Jurkat, Clone E6-1 (cell line): Measurements from ENCODE around the gene HS6ST3.

ENCODE experiments used
- DNase-seq: peaks from one replicate; pipeline ENCODE4 v3.0.0-alpha.2; 2011; ENCODE audit warnings: low read depth, low spot score
- H3K4me3 ChIP-seq: 2 replicates; pipeline ENCODE4 v1.5.1; 2011; ENCODE audit warnings: mild to moderate bottlenecking, low read length, control low read depth, moderate library complexity

Gene HS6ST3

DNA sequence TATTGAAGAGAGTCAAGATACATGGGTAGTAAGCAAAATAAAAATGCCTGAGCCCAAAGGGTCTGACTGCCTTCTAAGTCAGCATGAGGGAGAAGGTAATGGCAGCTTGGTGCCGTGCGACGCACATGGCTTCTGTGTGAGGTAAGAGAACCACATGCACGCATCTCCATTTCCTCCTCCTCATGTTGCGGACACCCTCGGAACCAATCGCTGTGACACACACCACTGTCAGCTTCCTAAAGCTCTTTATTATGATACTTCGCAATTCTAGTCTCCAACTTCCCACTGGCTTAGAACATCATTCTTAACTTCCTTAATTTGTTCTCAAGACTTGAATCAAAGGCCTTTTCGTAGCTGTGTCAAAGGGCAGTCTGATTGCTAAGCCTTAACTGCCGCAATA, 734.2 kb downstream of the HS6ST3 start:
- no peak for DNase-seq
- H3K4me3 ChIP-seq = no peak overlapping the region

DNA sequence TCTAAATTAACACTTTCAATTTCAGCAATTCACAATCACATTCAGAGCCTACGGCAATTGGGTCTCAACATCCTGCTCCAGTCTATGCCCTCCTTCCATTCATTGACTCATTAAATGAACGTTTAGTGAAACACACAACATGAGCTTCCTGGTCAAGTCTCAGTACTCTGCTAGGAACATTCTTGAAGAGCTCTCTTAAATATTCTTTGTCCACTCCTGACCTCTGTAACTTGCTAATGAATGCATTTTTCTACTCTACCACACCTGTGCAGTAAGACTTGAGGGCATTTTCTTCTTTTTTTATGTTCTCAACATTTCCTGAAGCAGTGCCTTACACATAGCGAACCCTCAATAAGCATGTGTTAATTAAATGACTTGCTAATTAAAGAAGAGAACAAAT, 735.7 kb downstream of the HS6ST3 start:
- no peak for DNase-seq
- no peak overlapping the region for H3K4me3 ChIP-seq

DNA sequence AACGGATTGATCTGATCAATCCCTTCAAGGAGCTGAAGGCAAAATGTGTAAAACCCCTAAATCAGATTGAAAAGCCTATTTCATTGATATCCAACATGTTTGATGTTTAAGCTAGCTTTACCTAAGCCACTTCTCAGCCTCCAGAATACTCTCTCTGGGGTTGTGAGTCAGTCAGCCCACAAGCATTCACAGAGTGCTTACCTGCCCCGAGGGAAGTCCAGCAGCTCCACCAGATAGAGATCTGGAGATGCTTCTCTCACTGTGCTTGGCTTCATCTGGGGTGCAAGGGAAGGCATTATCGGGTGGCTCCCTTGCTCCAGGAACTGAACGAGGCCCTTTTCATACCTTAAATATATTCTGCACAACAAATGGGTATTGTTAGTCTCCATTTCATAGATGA, 744.7 kb downstream of the HS6ST3 start:
- no peak overlapping the region for H3K4me3 ChIP-seq
- no peak for DNase-seq

- H3K4me3 ChIP-seq = no peak overlapping the region
- no peak for DNase-seq
Observed at GRCh38 chr13:96835546-96835945, 745.6 kb downstream of the HS6ST3 start.

- no peak for DNase-seq
- no peak overlapping the region for H3K4me3 ChIP-seq
Observed at GRCh38 chr13:96836733-96837132, 746.8 kb downstream of the HS6ST3 start.

DNA sequence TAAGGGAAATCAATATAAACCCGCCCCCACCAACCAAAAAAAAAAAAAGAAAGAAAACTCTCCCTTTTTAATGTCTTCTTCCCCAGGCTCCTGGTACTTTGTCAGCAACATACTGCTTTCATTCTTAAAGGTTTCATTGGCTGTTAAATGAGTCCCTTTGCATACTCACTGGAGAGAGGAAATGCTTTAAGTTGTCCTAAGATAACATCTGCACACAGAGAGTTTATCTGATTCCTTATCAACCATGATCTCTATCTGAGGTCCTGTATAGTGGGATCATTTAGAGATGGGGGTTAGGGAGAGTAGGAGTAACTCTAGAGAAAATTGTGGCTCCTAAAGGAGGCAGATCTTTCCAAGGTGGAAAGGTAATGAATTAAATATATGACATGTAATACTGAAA, 747.9 kb downstream of the HS6ST3 start:
- no peak overlapping the region for H3K4me3 ChIP-seq
- no peak for DNase-seq

DNA sequence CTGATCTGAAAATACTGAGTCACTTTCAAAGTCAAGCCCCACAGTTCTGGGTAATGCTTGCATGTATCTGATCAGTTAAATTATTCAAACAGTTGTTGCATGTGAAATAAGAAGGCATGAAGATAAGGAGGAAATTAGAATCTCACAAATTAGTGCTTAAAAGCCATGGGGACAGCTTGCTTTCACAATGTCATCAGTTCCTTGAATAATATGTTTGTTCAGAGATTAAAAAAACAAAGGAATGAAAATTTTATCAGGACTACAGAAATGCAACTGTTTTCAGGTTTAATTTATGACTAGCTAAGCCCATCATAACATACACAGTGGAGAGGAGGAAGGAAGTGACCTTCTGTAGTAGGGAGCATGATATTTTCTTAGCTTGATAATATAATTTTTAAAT, 754.3 kb downstream of the HS6ST3 start:
- no peak for DNase-seq
- no peak overlapping the region for H3K4me3 ChIP-seq

DNA sequence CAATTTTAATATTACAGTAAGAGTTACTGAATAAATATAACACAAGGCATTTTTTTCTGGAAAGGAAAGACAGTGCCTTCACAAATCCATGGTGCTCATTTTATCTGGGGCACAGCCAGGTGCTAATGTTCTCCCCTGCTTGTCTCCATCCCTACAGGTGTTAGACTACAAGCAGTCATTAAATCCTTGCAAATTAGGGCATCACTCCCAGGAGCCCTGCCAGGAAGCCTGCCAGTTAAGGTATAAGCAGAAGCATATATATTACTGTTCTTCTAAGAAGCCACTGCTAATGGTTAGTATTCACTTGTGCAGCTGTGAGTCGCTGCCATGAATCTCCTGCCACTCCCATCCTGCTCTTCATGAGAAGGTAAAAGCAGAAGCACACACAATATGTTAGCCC, 754.7 kb downstream of the HS6ST3 start:
- DNase-seq = no peak
- H3K4me3 ChIP-seq = no peak overlapping the region

GRCh38 chr13:96848286-96848685, 758.4 kb downstream of the HS6ST3 start:
- H3K4me3 ChIP-seq = no peak overlapping the region
- no peak for DNase-seq

GRCh38 chr13:96849091-96849490, 759.2 kb downstream of the HS6ST3 start:
- DNase-seq = no peak
- no peak overlapping the region for H3K4me3 ChIP-seq

DNA sequence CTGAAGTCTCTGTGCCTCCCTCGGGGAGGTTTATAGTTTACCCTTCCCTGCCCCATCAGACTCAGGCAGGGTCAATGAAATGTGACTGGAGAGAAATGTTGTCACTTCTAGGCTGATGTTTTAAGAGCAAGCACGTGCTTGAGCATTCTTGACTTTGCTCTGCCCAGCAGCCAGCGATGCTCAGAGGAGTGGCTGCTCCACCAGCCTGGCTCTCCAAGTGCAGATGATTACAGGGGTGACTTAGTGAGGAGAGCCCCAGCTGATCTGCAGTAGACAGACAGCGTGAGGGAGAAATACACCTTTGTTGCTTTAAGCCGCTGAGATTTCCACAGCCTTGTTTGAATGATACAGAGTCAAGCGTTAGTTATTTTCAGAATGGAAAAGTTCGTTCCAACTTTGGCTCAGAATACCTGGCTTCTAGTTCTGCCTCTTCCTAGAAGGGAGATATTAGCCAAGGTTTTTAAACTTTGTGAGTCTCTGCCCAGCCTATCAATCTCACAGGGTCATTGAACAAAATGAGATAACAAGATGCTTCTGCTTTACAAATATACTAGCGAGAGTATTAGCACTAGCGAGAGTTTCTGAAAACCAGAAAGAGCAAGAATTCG, 760.7 kb downstream of the HS6ST3 start:
- H3K4me3 ChIP-seq = no peak overlapping the region
- no peak for DNase-seq

- no peak for DNase-seq
- no peak overlapping the region for H3K4me3 ChIP-seq
Observed at GRCh38 chr13:96851856-96852445, 762.0 kb downstream of the HS6ST3 start.

DNA sequence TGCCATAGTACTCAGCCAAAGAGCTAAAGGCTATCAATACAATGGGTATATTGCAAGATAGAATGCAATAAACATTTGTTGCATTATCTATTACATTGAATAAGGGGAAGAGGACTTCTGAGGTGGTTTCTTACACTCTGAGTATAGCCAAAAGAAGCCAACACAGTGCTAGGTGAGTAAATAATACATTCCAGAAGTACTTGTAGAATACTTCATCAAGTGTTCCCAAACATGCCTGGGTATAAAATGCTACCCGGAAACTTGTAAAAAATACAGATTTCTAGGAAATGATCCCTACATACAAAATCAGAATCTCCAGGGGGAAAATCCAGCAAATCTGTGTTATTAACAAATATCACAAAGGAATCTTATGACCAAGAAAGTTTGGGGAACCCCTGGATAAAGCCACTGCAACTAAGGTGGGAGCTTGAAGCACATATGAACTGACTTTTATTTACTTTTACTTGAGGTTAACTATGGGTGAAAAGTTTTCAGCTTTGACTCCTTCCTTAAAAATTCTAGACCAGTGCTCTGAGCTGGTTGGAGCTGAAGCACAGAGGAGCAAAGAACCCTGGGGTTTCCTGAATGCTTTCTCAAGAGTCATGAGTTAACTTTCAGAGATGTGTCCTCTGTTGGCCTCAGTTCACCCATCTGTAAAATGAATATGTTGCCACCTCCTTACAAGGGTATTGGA, 768.4 kb downstream of the HS6ST3 start:
- DNase-seq = no peak
- no peak overlapping the region for H3K4me3 ChIP-seq

GRCh38 chr13:96860882-96861281, 771.0 kb downstream of the HS6ST3 start:
- no peak for DNase-seq
- H3K4me3 ChIP-seq = no peak overlapping the region

DNA sequence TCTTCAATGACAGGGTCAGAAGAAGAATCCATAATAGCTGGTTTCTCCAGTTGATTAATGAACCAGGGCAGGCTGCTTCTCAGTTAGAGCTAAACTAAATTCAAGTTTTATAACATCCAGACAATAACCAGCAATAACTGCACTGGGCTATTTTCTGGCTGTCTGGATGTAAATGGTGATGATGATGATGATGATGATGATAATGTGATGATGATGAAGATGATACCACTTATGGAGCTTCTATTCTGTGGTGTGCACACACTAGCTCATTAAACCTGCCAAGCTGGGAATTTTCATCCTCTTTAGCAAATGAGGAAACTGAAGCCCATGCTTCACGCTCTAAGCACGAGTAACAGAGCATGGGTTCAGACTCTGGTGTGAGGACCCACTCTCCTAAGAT, 772.2 kb downstream of the HS6ST3 start:
- no peak overlapping the region for H3K4me3 ChIP-seq
- DNase-seq = no peak

GRCh38 chr13:96862999-96863398, 773.1 kb downstream of the HS6ST3 start:
- DNase-seq = no peak
- no peak overlapping the region for H3K4me3 ChIP-seq

GRCh38 chr13:96871469-96871868, 781.6 kb downstream of the HS6ST3 start:
- DNase-seq = no peak
- no peak overlapping the region for H3K4me3 ChIP-seq

GRCh38 chr13:96880419-96880818, 790.5 kb downstream of the HS6ST3 start:
- H3K4me3 ChIP-seq = no peak overlapping the region
- no peak for DNase-seq
